ENCODE data around the gene UBE2L6.

The UBE2L6 gene

DNA sequence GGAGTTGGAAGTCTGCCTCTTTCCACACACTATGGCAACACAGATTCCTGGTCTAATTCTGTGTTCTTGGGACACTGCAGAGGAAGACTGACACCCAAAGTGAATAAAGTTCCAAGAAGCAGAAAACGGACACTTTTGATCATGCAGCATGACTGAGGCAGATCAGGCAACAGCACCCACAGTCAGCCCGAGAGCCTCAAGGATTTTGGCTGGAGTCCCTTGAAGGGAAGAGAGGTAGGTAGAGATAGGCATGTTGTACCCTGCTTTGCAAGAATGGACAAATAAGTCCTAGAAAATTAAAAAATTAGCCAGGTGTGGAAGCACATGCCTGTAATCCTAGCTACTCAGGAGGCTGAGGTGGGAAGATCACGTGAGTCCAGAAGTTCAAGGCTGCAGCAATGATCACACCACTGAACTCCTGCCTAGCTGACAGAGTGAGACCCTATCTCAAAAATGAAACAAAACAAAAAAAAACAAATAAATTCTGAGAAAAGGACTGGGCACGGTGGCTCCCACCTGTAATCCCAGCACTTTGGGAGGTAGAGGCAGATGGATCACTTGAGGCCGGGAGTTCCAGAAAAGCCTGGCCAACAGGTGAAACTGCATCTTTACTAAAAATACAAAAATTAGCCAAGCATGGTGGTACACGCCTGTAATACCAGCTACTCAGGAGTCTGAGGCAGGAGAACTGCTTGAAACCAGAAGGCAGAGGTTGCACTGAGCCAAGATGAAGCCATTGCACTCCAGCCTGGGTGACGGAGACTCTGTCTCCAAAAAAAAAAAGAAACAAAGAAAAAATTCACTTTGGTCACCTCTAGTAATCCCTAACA is 58.9 kb downstream of the UBE2L6 start:
- DNase-seq (ENCODE audit: low read depth) = no peak
- H3K4me3 ChIP-seq (ENCODE audit: low read depth, low read length) = no peak overlapping the region
- TF ChIP-seq POLR2A (IDR thresholded peaks at IDR 0.05; ENCODE audit: extremely low read depth, insufficient read length) = no peak
- TF ChIP-seq MYC (IDR thresholded peaks at IDR 0.05; ENCODE audit: low read depth, low read length) = no peak
- TF ChIP-seq, protein P1, sequence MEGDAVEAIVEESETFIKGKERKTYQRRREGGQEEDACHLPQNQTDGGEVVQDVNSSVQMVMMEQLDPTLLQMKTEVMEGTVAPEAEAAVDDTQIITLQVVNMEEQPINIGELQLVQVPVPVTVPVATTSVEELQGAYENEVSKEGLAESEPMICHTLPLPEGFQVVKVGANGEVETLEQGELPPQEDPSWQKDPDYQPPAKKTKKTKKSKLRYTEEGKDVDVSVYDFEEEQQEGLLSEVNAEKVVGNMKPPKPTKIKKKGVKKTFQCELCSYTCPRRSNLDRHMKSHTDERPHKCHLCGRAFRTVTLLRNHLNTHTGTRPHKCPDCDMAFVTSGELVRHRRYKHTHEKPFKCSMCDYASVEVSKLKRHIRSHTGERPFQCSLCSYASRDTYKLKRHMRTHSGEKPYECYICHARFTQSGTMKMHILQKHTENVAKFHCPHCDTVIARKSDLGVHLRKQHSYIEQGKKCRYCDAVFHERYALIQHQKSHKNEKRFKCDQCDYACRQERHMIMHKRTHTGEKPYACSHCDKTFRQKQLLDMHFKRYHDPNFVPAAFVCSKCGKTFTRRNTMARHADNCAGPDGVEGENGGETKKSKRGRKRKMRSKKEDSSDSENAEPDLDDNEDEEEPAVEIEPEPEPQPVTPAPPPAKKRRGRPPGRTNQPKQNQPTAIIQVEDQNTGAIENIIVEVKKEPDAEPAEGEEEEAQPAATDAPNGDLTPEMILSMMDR (IDR thresholded peaks at IDR 0.05; ENCODE audit: low read depth, low read length) = no peak
- TF ChIP-seq, protein P2, sequence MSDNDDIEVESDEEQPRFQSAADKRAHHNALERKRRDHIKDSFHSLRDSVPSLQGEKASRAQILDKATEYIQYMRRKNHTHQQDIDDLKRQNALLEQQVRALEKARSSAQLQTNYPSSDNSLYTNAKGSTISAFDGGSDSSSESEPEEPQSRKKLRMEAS (IDR thresholded peaks at IDR 0.05; ENCODE audit: low read depth, low read length) = no peak

DNA sequence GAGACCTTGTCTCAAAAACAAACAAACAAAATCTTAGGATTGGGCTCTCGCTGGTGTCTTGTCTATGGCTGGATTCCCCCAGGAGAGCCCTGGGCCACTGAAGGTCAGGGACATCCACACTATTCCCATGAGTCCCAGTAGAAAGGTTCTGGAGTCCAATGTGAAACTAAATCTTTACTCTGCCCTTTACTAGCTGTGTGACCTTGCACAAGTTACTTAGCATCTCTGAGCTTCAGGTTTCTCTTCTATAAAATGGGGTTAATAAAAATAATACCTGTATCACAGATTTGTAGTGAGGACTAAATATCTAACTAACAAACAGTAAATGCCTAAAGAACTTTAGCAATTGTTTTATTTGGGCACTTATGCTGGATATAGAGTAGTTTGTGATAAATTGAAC is 61.0 kb downstream of the UBE2L6 start:
- no peak overlapping the region for H3K4me3 ChIP-seq (ENCODE audit: low read depth, low read length)
- DNase-seq (ENCODE audit: low read depth) = no peak
- TF ChIP-seq POLR2A (IDR thresholded peaks at IDR 0.05; ENCODE audit: extremely low read depth, insufficient read length) (no peak), MYC (IDR thresholded peaks at IDR 0.05; ENCODE audit: low read depth, low read length) (no peak)
- TF ChIP-seq, protein P2 (IDR thresholded peaks at IDR 0.05; ENCODE audit: low read depth, low read length) = no peak
- TF ChIP-seq, protein P1 (IDR thresholded peaks at IDR 0.05; ENCODE audit: low read depth, low read length) = no peak

DNA sequence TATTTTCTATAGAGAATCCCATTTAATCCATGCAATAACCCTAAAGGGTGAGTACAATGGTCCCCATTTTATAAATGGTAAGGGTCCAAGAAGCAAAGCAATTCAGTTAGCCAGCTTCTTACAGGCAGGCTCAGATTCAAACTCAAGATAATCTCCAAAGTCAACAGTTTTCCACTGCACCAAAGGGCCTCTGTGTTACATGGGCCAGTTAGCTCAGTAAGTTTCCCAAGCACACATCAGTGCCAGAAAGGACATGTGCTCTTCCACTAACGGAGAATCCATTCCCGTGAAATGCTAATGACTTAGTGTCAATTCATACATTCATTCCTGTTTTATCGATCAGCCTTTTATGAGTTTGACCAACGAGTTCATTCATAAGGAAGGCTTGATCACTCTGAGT is 63.0 kb downstream of the UBE2L6 start:
- TF ChIP-seq, protein P1 (IDR thresholded peaks at IDR 0.05; ENCODE audit: low read depth, low read length) = no peak
- TF ChIP-seq POLR2A (IDR thresholded peaks at IDR 0.05; ENCODE audit: extremely low read depth, insufficient read length) (no peak), MYC (IDR thresholded peaks at IDR 0.05; ENCODE audit: low read depth, low read length) (no peak)
- TF ChIP-seq, protein P2 (IDR thresholded peaks at IDR 0.05; ENCODE audit: low read depth, low read length) = no peak
- no peak for DNase-seq (ENCODE audit: low read depth)
- no peak overlapping the region for H3K4me3 ChIP-seq (ENCODE audit: low read depth, low read length)

DNA sequence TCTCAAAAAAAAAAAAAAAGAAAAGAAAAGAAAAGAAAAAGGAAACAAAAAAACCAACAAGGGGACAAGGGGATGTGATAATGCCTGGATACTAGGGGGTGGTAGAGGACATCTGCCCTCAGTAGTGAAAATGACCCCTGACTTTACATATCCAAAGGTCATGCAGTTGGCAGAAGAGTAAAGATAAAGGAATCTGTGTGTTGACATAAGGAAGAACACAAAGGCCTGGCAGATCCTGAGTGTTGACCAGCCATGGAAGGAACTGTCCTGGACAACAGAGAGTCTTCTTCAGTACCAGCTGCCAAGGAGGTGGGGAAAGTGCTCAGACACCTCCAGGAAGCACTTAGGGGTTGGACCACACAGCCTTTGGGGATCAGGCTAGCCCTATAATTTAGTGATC is 64.6 kb downstream of the UBE2L6 start:
- TF ChIP-seq, protein P2 (IDR thresholded peaks at IDR 0.05; ENCODE audit: low read depth, low read length) = no peak
- no peak for TF ChIP-seq MYC (IDR thresholded peaks at IDR 0.05; ENCODE audit: low read depth, low read length)
- no peak for TF ChIP-seq POLR2A (IDR thresholded peaks at IDR 0.05; ENCODE audit: extremely low read depth, insufficient read length)
- TF ChIP-seq, protein P1 (IDR thresholded peaks at IDR 0.05; ENCODE audit: low read depth, low read length) = no peak
- no peak overlapping the region for H3K4me3 ChIP-seq (ENCODE audit: low read depth, low read length)
- no peak for DNase-seq (ENCODE audit: low read depth)

DNA sequence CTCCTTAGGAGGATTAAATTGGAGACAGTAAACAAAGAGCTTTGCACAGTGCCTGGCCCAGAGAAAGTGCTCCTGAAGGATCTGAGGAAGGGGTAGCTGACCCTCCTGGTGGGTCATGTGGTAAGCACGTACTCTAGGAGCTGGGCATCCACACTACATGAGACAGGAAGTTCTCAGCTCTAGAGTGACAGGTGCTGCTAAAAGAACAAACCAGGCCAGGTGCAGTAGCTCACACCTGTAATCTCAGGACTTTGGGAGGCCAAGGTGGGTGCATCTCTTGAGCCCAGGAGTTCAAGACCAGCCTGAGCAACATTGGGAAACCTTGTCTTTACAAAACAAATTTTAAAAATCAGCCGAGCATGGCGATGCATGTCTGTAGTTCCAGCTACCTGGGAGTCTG is 65.1 kb downstream of the UBE2L6 start:
- no peak overlapping the region for H3K4me3 ChIP-seq (ENCODE audit: low read depth, low read length)
- DNase-seq (ENCODE audit: low read depth) = no peak
- TF ChIP-seq, protein P2 (IDR thresholded peaks at IDR 0.05; ENCODE audit: low read depth, low read length) = no peak
- no peak for TF ChIP-seq POLR2A (IDR thresholded peaks at IDR 0.05; ENCODE audit: extremely low read depth, insufficient read length)
- TF ChIP-seq, protein P1 (IDR thresholded peaks at IDR 0.05; ENCODE audit: low read depth, low read length) = no peak
- TF ChIP-seq MYC (IDR thresholded peaks at IDR 0.05; ENCODE audit: low read depth, low read length) = no peak
